ENCODE results near the gene SYTL2.
"Not testable (repeated sequence)": the region's sequence is repeated elsewhere in the genome, so short reads cannot be mapped to it uniquely, and the experiment has no call there.

SYTL2 gene

GRCh38 chr11:85810871-85811611 lies at the start of gene SYTL2:
SYTL2 (minus strand) TSS chr11:85811141; CDS start chr11:85757725, 53,416 bp downstream.
- Histone ChIP-seq H3K4me3 (peak within 1 kb of the TSS; percentile 43 to 62 (median 54)), H3K27ac (peak within 1 kb of the TSS in 17 of 21 experiments; percentile 1 to 70 (median 42))

- H3K27ac ChIP-seq, H3K4me3 ChIP-seq: not testable (repeated sequence)
Observed at GRCh38 chr11:85859541-85859940, 48.6 kb upstream of the SYTL2 start.

- Histone ChIP-seq H3K4me3 (no peak overlapping the region), H3K27ac (no peak overlapping the region)
Observed at GRCh38 chr11:85857098-85857497, 46.2 kb upstream of the SYTL2 start.

- peak within 1 kb of the TSS; percentile 13 to 93 (median 83) for H3K27ac ChIP-seq
- H3K4me3 ChIP-seq: peak within 1 kb of the TSS; percentile 24 to 57 (median 47)
Observed at GRCh38 chr11:85855341-85855656, 44.4 kb upstream of the SYTL2 start, which contains the start of gene CCDC83. CCDC83 (plus strand) TSS chr11:85855383; CDS start chr11:85865124, 9,741 bp downstream.

GRCh38 chr11:85854557-85855340 lies 43.8 kb upstream of the SYTL2 start:
- peak overlapping the region; percentile 24 to 57 (median 47) for H3K4me3 ChIP-seq
- H3K27ac ChIP-seq: peak overlapping the region; percentile 13 to 93 (median 83)

GRCh38 chr11:85854212-85854556 lies 43.2 kb upstream of the SYTL2 start:
- H3K27ac ChIP-seq: peak overlapping the region in 20 of 21 experiments; percentile 69 to 93 (median 84)
- peak overlapping the region; percentile 24 to 57 (median 47) for H3K4me3 ChIP-seq

GRCh38 chr11:85853541-85853940 lies 42.6 kb upstream of the SYTL2 start:
- H3K27ac ChIP-seq, H3K4me3 ChIP-seq: not testable (repeated sequence)

GRCh38 chr11:85852754-85853153 lies 41.8 kb upstream of the SYTL2 start:
- not testable (repeated sequence) for H3K4me3 ChIP-seq, H3K27ac ChIP-seq

GRCh38 chr11:85848556-85848955 lies 37.6 kb upstream of the SYTL2 start:
- Histone ChIP-seq H3K4me3 (no peak overlapping the region), H3K27ac (no peak overlapping the region)

- H3K4me3 ChIP-seq: no peak overlapping the region
- no peak overlapping the region for H3K27ac ChIP-seq
Observed at GRCh38 chr11:85848006-85848405, 37.1 kb upstream of the SYTL2 start.

GRCh38 chr11:85847436-85847835 lies 36.5 kb upstream of the SYTL2 start:
- Histone ChIP-seq H3K4me3 (no peak overlapping the region), H3K27ac (no peak overlapping the region)

- peak overlapping the region in 5 of 21 experiments; percentile 11 to 63 (median 33) for H3K27ac ChIP-seq
- no peak overlapping the region for H3K4me3 ChIP-seq
Observed at GRCh38 chr11:85845124-85845631, 34.2 kb upstream of the SYTL2 start.

- no peak overlapping the region for H3K4me3 ChIP-seq
- peak overlapping the region in 7 of 21 experiments; percentile 11 to 63 (median 35) for H3K27ac ChIP-seq
Observed at GRCh38 chr11:85844439-85845123, 33.6 kb upstream of the SYTL2 start.

GRCh38 chr11:85843929-85844328 lies 33.0 kb upstream of the SYTL2 start:
- peak overlapping the region in 4 of 21 experiments; percentile 11 to 29 (median 18) for H3K27ac ChIP-seq
- H3K4me3 ChIP-seq: no peak overlapping the region

- not testable (repeated sequence) for H3K4me3 ChIP-seq, H3K27ac ChIP-seq
Observed at GRCh38 chr11:85840932-85841331, 30.0 kb upstream of the SYTL2 start.

- Histone ChIP-seq H3K27ac (no peak overlapping the region), H3K4me3 (no peak overlapping the region)
Observed at GRCh38 chr11:85835729-85836128, 24.8 kb upstream of the SYTL2 start.

GRCh38 chr11:85835263-85835662 lies 24.3 kb upstream of the SYTL2 start:
- no peak overlapping the region for H3K27ac ChIP-seq
- no peak overlapping the region for H3K4me3 ChIP-seq

- Histone ChIP-seq H3K27ac (no peak overlapping the region), H3K4me3 (no peak overlapping the region)
Observed at GRCh38 chr11:85831050-85831449, 20.1 kb upstream of the SYTL2 start.

- no peak overlapping the region for H3K4me3 ChIP-seq
- H3K27ac ChIP-seq: no peak overlapping the region
Observed at GRCh38 chr11:85829172-85829571, 18.2 kb upstream of the SYTL2 start.

- Histone ChIP-seq H3K4me3 (no peak overlapping the region), H3K27ac (peak overlapping the region in 3 of 21 experiments; percentile 6 to 63 (median 58))
Observed at GRCh38 chr11:85828640-85828978, 17.7 kb upstream of the SYTL2 start.
